ENCODE results near the gene PACSIN2.

PACSIN2 gene

GRCh38 chr22:42960531-42961399 lies 54.2 kb downstream of the PACSIN2 start:
- DNase-seq (ENCODE audit: extremely low read depth, insufficient read length): no peak
- no peak for TF ChIP-seq CTCF (IDR thresholded peaks at IDR 0.05; ENCODE audit: insufficient read depth, low read length, poor library complexity, severe bottlenecking)
- H3K4me3 ChIP-seq (replicated peaks; ENCODE audit: low read depth, low read length): no peak overlapping the region

GRCh38 chr22:42959576-42960509 lies 55.1 kb downstream of the PACSIN2 start:
- H3K4me3 ChIP-seq (replicated peaks; ENCODE audit: low read depth, low read length): no peak overlapping the region
- no peak for DNase-seq (ENCODE audit: extremely low read depth, insufficient read length)
- TF ChIP-seq CTCF (IDR thresholded peaks at IDR 0.05; ENCODE audit: insufficient read depth, low read length, poor library complexity, severe bottlenecking): no peak
- no peaks in the 10 kb centered on the region for H3K27me3 ChIP-seq (replicated peaks; ENCODE audit: control insufficient read depth, insufficient read depth, low read length)
- H3K36me3 ChIP-seq (ENCODE audit: control insufficient read depth, insufficient read depth, low read length): peaks cover 7% of the 10 kb centered on the region; the same call in 1 of the 2 replicates

More at GRCh38 chr22:42960531-42961399, 54.2 kb downstream of the PACSIN2 start:
- Histone ChIP-seq H3K27me3 (replicated peaks; ENCODE audit: control insufficient read depth, insufficient read depth, low read length) (no peaks in the 10 kb centered on the region), H3K36me3 (ENCODE audit: control insufficient read depth, insufficient read depth, low read length) (peaks cover 7% of the 10 kb centered on the region; the same call in 1 of the 2 replicates)

- Histone ChIP-seq H3K27me3 (replicated peaks; ENCODE audit: control insufficient read depth, insufficient read depth, low read length) (no peaks in the 10 kb centered on the region), H3K4me3 (replicated peaks; ENCODE audit: low read depth, low read length) (no peak overlapping the region), H3K36me3 (ENCODE audit: control insufficient read depth, insufficient read depth, low read length) (peaks cover 6% of the 10 kb centered on the region; the same call in 1 of the 2 replicates)
- DNase-seq (ENCODE audit: extremely low read depth, insufficient read length): no peak
- TF ChIP-seq CTCF (IDR thresholded peaks at IDR 0.05; ENCODE audit: insufficient read depth, low read length, poor library complexity, severe bottlenecking): no peak
Measured at GRCh38 chr22:42958937-42959336, 56.0 kb downstream of the PACSIN2 start.

- H3K36me3 ChIP-seq (ENCODE audit: control insufficient read depth, insufficient read depth, low read length): peaks cover 3% of the 10 kb centered on the region; the same call in 1 of the 2 replicates
- TF ChIP-seq CTCF (IDR thresholded peaks at IDR 0.05; ENCODE audit: insufficient read depth, low read length, poor library complexity, severe bottlenecking): no peak
- H3K4me3 ChIP-seq (replicated peaks; ENCODE audit: low read depth, low read length): no peak overlapping the region
- no peaks in the 10 kb centered on the region for H3K27me3 ChIP-seq (replicated peaks; ENCODE audit: control insufficient read depth, insufficient read depth, low read length)
- no peak for DNase-seq (ENCODE audit: extremely low read depth, insufficient read length)
Measured at GRCh38 chr22:42957958-42958357, 57.0 kb downstream of the PACSIN2 start.

GRCh38 chr22:42957544-42957943 lies 57.4 kb downstream of the PACSIN2 start:
- no peak for TF ChIP-seq CTCF (IDR thresholded peaks at IDR 0.05; ENCODE audit: insufficient read depth, low read length, poor library complexity, severe bottlenecking)
- H3K4me3 ChIP-seq (replicated peaks; ENCODE audit: low read depth, low read length): no peak overlapping the region
- no peaks in the 10 kb centered on the region for H3K27me3 ChIP-seq (replicated peaks; ENCODE audit: control insufficient read depth, insufficient read depth, low read length)
- DNase-seq (ENCODE audit: extremely low read depth, insufficient read length): no peak
- peaks cover 2% of the 10 kb centered on the region; the same call in 1 of the 2 replicates for H3K36me3 ChIP-seq (ENCODE audit: control insufficient read depth, insufficient read depth, low read length)
